Urothelium cell line (cell line): Measurements from ENCODE around the gene CERS5.

Source experiments
- DNase-seq: peaks from one replicate; pipeline ENCODE4 v3.0.0; 2011; ENCODE audit warnings: low spot score, mixed read lengths
- FAIRE-seq: peaks from 2 replicates; lab custom pipeline; 2011; peaks lifted over from hg19 to GRCh38; lab: Jason Lieb, UNC

The CERS5 gene

DNA sequence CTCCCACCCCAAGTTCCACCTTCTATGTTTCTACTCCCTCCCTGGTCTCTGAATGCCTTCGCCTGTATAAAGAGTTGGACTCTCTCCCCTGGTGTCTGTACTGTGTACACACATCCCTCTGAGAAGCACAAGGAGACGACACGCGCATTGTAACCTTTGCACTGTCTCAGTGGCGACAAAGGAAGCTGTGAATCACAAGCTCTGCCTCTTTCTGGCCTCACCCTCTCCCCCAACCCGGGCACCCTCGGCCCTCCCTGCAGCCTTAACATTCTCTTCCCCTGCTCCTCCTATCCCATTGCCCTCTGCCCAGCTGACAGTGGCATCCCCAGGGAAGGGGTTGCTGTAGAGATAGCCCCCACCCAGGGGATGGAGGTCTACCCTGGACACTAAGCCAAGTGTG is 84.5 kb downstream of the CERS5 start:
- DNase-seq, result no peak
- no peak for FAIRE-seq

DNA sequence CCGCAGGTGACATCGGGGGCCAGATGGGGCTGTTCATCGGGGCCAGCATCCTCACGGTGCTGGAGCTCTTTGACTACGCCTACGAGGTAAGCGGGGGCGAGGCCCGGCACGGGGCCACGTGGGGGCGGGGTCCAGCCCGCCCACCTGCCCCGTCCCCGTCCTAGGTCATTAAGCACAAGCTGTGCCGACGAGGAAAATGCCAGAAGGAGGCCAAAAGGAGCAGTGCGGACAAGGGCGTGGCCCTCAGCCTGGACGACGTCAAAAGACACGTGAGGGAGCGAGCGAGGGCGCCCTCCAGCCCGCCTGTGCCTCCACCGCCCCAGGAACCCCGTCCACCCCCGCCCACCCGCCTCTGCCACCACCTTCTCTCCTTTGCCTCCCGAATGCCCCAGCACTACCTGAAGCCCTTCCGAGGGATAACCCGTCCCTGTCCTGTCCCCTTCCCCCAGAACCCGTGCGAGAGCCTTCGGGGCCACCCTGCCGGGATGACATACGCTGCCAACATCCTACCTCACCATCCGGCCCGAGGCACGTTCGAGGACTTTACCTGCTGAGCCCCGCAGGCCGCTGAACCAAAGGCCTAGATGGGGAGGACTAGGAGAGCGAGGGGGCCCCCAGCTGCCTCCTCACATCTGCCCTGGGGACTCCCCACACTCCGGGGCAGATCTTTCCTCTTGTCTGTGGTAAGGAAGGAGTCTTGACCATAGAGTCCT is 85.9 kb downstream of the CERS5 start:
- no peak for DNase-seq
- no peak for FAIRE-seq

DNA sequence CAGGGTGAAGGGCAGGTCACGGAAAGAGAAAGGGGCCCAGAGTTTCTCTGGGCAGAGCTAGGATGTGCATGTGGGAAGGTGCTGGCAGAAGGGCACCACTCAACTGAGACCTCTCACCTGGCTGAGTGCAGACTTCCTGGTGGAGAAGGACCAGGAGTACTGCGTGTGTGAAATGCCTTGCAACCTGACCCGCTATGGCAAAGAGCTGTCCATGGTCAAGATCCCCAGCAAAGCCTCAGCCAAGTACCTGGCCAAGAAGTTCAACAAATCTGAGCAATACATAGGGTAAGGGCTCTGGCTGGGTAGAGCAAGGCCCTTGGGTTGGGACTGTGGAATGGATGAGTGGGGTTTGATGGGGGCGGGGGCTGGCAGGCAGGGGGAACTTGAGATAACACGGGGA is 87.4 kb downstream of the CERS5 start:
- DNase-seq, result no peak
- no peak for FAIRE-seq
